Activated CD4-positive, alpha-beta T cell treated with anti-CD3 and anti-CD28 coated beads, Interleukin-2, amount 50 U/mL, for 48 hours (primary cell): ENCODE measurements around the gene NF1.

Experiments
- DNase-seq, 2 experiments: peaks; one replicate each; pipeline ENCODE4 v3.0.0-alpha.2; 2020

NF1 gene

DNA sequence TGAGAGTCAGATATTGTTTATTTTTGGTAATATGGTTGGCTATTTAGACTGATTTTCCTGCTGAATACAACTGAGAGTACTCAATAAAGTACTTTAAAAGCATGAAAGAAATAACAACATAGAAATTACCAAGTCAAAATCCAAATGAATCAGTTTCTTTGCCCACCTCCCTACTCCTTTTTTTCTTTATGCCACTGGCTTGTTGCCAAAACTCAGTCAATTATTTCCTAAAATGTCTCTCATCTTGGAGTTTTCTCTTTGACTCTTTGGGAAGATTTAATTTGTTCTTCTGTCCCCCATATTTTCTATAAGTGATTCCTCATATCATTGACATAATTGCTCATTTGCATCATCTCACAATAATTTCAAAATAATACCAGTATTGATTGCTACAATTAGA is 204.8 kb downstream of the NF1 start:
- DNase-seq, result no peak

DNA sequence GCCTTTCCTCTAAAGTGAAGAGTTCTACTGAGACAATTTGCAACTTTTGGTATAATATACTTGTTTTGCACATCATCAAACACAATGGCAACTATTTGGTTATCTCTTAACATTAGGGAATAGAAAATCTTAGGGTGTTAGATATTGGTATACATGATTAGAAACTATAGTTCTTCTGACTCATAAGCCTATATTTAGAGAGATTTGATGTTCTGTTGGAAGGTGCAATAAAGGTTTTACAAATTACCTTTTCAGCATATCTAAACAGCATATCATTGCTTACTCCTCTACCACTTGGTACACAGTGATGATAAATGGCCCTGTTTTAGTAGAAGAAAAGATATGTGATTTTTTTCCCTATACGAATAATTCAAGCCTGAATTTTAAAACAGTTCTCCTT is 212.9 kb downstream of the NF1 start:
- DNase-seq, result no peak

DNA sequence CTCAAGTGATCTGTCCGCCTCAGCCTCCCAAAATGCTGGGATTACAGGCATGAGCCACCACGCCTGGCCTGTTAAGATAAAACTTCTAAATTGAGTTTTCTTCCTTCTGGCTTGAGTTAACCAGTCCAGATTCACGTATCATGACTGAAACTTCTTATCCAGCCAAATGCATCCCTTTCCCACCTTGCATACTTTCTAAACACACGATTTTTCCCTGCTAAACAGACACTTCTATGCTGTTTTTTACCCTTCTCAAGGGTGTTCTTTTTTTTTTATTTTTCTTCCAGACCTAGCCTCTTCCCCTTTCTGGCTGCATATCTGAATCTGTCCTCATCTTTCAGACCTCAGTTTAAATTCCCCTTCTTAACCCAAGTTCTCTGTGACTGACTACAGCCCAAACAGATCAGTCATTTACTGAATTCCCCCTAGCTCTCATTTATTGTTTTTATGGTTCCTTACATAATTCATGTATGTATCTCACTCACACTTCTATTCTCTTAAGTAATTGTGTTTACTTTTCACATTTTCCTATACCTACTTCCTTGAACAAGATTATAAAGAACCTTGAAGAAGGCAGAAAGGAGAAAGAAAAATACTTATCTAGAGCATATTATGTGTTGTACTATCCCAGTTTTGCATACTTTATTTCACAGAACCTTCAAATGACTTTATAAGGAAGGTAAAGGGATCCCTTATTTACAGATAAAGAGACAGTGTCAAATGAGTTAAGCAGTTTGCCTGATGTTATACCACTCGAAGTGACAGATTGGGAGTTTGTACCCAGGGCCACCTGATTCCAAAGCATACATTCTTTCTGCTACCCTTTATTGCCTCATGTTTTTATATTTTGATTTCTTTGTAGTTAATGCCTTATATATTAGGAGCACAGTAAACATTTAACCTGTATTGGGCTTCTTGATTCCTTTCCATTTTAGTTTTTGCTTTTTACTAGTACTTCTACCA is 213.9 kb downstream of the NF1 start:
- no peak for DNase-seq

DNA sequence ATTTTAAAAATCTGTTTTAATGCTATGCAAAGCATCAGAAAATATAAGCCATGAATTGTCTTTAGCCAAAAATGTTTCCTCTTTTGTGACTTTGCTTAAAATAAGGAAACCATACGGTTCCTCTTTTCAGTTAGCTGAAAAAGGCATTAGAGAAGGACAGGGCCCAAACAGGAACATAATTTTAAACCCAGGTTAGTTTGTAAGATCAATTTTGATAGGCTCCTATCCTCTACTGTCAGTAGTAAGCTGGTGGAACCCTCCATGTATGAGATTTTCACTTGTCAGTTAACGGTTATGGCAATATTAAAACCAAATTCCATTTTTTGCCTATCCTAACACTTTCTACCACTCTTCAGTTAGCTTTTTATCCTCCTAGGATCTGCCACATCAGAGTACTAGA is 214.8 kb downstream of the NF1 start:
- DNase-seq, result no peak

DNA sequence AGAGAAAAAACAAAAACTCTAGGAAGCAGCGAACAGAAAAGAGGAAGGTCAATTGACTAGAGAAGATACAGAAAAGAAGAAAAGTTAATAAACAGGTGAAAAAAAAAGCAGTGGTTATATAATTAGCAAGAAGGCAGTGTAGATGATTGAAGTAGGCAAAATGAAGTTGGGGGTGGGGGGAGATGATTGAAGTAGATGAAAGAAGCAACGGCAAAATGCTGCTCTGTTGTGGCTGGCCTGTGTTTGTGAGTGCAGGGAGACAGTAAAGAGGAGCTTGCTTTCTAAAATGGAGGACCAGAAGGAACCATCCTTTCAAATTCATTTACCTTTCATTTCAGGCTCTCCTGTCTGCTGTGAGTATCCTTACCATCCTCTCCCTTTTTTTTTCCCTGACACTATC is 215.5 kb downstream of the NF1 start:
- peak; percentile 15 to 30 for DNase-seq

DNA sequence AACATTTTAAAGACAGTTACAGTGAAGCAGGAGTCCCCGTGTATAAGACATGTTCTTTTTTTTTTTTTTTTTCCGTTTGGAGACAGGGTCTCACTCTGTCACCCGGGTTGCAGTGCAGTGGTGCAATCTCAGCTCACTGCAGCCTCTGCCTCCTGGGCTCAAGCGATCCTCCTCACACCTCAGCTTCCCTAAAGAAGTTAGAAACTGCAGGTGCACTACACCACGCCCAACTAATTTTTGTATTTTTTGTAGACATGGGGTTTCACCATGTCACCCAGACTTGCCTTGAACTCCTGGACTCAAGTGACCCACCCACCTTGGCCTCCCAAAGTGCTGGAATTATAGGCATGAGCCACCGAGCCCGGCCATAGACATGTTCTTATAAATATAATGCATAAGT is 216.1 kb downstream of the NF1 start:
- DNase-seq, result peak in 1 of 2 experiments; percentile 6

DNA sequence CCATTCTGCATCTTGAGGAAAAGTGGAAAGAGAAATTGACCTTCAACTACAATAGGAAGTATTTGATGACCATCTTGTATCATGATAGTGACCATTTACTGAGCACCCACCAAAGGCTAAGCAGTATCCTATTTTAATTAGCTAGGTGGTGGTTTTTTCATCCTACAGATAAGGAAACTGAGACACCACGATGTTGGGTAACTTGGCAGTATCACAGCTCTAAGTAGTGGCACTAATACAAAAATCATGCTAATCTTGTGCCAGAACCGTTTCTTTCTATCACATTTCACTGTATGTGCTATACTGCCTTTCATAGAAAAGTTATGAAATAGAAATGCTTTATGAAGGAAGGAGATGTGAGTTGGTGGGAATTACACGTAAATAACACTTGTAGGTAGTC is 216.7 kb downstream of the NF1 start:
- DNase-seq, result no peak

DNA sequence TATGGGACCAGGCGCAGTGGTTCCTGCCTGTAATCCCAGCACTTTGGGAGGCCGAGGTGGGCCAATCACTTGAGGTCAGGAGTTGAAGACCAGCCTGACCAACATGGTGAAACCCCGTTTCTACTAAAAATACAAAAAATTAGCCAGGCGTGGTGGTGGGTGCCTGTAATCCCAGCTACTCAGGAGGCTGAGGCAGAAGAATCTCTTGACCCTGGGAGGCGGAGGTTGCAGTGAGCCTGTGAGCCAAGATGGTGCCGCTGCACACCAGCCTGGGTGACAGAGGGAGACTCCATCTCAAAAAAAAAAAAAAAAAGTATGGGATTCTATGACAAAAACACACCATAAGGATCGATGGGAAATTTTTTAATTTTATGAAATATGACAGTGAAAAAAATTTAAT is 217.4 kb downstream of the NF1 start:
- peak; percentile 39 to 49 for DNase-seq

DNA sequence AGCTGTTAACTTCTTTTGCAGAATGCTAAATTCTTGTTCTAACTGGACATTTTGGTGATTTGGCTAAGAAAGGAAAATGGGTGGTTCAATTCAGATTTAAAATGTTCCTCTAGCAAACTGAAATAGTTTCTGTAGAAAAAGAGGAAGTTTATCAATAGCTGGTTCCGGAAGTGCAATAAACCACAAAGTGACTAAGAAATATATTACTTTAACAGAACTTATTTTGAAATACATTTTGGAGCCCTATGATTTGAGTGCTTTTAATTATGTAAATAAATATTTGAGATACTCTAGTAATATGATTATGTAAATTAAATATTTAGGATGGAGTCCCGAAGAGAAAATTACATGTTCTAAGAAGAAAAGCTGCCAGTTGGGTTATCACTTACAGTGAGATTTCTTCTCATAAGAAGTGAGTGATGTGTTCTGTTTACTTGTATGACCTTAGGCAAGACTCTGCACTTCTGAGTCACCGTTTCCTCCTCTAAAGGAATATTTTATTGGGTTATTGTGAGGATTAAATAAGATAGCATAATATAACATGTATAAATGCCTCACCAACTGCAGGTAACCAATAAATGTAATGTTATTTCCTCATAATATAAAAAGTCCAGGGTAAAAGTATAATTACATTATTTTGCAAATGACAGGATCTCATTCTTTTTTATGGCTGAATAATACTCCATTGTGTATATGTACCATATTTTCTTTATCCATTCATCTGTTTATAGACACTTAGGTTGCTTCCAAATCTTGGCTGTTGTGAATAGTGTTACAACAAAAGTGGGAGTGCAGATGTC is 219.4 kb downstream of the NF1 start, which contains the start of gene EVI2B:
Gene EVI2B, minus strand, starts transcription at position 73 of the 800 bp plus-strand sequence. CDS start 8,445 bp downstream, outside the sequence.
- DNase-seq, result no peak

DNA sequence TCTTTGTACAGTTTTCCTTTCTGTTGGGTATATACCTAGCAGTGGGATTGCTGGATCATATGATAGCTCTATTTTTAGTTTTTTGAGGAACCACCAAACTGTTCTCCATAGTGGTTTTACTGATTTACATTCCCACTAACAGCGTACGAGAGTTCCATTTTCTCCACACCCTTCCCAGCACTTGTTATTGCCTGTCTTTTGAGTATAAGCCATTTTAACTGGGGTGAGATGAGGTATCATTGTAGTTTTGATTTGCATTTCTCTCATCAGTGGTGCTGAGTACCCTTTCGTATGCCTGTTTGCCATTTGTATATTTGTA is 220.0 kb downstream of the NF1 start:
- DNase-seq, result no peak

DNA sequence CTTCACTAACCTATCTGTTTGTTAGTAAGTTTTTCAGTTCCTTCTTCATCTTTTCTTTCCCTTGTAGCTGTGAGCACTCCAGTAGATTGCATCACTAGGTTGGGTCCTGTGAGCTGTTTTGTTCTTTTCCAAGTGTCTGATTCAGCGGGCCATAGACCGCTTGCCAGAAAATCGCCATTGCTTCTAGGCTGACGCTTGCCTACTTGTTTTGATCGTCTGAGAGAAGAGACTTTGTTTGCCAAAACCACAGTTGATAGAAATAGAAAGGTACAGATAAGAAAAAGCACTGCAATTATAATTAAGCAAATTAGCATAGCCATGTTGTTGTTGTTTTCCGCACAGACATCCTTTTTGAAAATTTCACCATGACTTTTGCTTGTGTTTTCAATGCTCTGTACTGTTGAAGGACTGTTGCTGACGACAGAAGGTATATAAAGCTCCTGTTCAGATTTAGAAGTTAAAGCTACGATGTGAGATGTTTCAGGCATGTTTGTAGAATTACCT is 223.6 kb downstream of the NF1 start:
- DNase-seq, result peak; percentile 49 to 63

DNA sequence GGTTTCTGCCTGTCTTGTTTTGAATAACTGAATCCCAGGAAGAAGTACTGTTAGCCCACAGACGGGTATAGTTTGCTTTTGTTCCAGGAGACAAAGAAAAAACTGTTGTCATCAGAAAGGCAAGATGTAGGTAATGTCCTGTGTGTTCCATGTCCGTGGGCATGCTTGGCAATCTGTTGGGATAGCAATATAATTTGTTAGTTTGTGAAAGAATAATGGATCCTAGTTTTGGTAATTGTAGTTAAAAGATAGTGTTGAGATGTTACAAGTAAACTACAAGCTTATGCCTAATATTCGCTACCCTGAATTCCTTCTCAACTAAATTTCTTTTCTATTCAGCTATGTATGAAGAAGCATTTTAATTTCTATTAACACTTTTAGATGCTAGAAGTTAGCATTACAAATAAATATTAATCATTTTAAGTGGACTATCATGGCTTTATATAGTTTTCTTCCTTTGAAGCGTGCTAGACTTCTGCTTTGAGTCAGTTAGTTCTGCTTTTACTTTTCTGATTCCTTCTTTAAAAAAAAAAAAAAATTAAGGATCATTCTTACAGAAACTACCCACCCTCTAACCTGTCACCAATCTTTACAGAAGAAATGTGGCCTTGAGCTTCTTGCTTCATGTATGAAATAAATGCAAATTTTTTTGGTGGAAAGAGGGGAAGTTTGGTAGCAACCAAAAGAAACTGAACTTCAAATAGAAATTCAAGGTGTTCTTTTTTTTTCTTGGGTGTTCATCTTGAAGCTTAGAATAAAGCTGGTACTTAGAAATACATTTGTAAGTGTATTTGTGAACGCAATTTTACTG is 224.3 kb downstream of the NF1 start:
- no peak for DNase-seq

DNA sequence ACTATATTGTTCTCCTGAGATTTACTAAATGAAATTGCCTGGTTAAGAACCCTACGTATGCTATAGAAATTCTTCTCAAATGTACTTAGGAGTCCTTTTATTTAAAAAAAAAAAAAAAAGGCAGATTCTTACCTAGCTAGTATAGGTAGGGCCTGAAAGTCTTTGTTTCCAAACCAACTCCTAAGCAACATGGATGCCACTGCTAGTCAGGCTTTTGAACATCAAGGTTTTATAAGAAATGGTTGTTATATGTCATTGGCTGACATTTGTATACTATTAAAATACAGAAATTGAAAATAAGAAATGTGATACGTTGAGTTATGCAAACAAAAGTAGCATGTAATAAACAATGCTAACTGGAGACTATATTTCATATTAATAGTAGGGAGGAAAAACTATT is 225.5 kb downstream of the NF1 start:
- no peak for DNase-seq

DNA sequence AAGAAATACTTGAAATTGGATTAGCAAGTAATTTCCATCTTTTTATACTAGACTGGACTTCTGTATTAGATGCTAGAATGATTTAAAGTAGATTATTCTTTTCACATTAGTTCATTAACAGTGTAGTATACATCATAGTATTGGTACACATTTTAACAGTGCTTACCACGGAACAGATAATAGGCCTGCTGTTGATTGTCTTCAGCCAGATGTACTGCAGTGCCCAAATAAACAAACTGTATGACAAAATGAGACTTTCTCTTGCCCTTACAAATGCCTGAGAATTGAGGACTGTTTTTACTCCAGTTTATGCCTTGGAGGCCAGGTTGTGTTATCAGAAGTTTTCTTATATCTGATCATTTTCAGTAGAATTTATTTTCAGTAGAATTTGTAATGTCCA is 226.0 kb downstream of the NF1 start:
- no peak for DNase-seq

DNA sequence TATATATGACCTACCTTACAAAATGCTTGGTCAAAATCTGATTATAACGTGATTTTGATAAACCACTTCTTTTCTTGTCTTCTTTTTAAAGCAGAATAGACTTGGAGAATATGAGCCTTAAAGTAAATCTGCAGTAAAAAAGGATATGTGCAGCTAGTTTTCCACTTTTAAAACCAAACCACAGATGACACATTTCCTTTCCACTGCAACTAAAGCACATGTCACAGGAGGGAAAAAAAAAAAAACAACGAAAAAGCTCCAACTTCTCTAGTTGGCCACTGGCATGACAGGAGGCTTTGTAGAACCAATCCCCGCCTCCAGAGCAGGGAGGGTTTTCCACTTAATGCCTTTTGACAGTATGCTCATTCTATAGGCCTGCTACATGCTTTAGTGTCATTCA is 226.7 kb downstream of the NF1 start, which contains the start of gene EVI2A:
Gene EVI2A, minus strand, starts transcription at position 142 of the 400 bp plus-strand sequence. CDS start 2,609 bp downstream, outside the sequence.
- DNase-seq, result peak; percentile 69 to 80

DNA sequence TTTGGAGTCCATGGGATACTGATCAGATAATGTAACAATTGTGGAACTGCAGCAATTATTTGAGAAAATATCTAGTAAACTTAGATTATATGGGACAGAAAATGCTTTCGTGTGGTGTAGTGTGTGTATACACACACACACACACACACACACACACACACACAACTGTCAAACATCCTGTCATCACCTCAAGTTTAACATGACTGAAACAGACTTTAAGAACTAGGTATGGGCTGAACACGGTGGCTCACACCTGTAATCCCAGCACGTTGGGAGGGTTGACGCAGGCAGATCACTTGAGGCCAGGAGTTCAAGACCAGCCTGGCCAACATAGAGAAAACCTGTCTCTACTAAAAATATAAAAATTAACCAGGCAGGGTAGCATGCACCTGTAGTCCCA is 227.2 kb downstream of the NF1 start:
- no peak for DNase-seq

DNA sequence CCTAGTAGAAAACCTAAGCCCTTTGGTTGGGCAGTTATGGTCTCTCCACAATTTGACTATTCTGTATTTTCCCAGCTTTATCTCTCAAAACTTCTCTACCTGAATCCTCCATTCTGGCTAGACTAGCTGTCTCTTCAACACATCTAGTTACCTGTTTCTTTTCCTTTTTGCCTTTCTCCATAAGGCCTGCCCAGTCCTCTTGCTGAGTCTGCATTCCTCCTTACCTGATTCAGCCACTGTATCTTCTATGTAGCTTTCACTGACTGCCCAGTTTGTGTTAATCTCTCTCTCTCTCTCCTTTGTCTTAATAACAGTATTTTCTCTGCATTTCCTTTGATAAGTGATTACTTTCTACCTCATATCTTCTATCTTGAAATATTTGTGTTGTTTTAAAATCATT is 228.8 kb downstream of the NF1 start:
- DNase-seq, result no peak

DNA sequence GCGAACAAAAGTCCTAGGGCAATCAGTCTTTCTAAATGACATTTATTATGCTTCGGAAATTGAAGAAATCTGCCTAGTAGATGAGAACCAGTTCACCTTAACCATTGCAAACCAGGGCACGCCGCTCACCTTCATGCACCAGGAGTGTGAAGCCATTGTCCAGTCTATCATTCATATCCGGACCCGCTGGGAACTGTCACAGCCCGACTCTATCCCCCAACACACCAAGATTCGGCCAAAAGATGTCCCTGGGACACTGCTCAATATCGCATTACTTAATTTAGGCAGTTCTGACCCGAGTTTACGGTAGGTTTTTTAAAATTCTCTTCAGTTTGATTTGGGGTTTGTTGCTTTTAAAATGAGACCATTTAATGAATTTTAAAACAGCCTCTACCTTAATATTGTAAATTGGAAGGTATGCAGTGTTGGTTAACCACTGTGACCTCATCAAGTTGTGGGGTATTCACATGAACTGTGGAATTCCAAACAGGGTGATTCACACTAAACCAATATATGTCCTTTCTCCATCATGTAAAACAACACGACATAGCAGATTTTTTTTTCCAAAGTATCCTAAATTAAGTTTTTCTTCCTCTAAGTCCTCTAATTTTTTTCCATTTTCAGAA is 232.9 kb downstream of the NF1 start:
- no peak for DNase-seq

DNA sequence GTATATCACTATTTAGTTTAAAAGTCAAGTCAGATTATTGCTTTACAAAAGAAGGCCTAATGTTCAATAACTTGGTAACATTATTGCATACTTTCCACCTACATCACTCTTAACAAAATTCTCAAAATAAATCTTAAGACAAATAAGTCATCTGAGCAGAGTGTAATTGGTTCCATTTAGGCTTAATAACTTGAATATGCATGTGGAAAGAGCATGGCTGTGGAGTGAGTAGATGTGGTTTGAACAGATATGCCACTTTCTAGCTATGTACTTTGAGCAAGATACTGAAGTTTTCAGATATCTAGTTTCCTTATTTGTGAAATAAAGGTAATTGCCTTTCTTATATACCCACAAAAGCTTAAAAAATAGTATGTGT is 233.4 kb downstream of the NF1 start:
- no peak for DNase-seq

DNA sequence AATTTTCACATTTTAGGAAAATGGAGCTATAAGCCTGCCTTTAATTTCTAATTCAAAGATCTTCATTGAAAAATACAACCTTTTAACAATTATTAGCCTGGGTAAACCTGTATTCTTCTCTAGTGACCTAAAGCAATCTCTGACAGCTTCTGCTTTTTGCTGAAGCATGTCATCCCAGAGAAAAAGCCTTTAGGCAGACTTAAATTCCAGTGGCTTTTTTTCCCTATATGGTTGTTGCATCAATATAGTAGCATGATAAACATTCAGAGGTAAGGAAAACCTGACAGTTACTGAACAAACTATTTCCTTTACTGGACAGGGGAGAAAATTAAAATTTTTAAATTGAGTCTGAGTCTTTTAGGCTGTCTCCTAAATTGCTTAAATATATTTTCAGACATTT is 234.4 kb downstream of the NF1 start:
- DNase-seq, result no peak

DNA sequence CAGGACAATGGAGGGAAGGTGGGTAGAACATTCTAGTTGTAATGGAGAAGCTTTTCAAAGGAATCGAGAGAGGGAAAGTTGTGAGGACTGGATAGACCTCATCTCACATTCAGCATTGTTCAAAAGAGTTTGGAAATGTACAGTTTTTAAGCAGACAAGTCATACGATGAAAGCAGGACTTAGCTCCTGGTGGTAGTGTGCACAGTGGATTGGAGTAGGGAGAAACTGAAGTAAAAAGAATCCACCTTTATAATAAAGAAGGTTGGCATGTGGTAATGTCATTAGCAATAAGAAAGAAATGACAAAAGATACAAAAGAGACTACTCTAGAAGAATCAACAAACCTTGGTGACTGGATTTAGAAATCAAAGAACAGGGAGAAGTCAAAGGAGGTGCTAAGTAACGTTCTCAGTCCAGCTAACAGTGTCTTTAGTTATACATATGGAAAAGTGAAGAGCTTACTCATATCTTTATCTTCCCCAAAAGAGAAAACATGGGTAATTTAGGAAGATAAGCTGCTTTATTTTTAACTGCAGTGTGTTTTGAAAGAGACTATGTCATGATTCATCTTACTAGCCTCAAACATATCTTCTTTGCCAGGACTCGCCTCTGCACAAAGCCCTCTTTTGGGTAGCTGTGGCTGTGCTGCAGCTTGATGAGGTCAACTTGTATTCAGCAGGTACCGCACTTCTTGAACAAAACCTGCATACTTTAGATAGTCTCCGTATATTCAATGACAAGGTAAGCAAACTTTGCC is 245.3 kb downstream of the NF1 start:
- DNase-seq, result no peak
